OCI-LY3 (cell line): ENCODE measurements around the gene KRT73.

ENCODE experiments used
- H2AFZ ChIP-seq: fragments of 200-600, 300-600 bp; shearing (Covaris generic); 2 replicates; pipeline ENCODE4 v1.6.0; 2014; ENCODE audit warnings: antibody characterized with exemption, low read depth, low read length
- H3K27ac ChIP-seq: fragments of 200-600, 300-600 bp; sonication (generic); 2 replicates; pipeline ENCODE4 v1.5.1; 2014; ENCODE audit warnings: mild to moderate bottlenecking, low read length, moderate library complexity, mixed read lengths
- H3K27me3 ChIP-seq: fragments of 200-600, 300-600 bp; sonication (generic); 2 replicates; pipeline ENCODE4 v1.6.1; 2014; ENCODE audit warnings: low read depth, low read length, mixed read lengths
- H3K36me3 ChIP-seq: fragments of 200-600, 300-600 bp; sonication (generic); replicated peaks from 2 replicates; pipeline ENCODE3; 2014; ENCODE audit warnings: low read depth, low read length, mixed read lengths
- H3K4me1 ChIP-seq: fragments of 300-600, 200-600 bp; sonication (generic); 2 replicates; pipeline ENCODE4 v1.6.1; 2014; ENCODE audit warnings: low read length, mixed read lengths
- H3K4me2 ChIP-seq: fragments of 200-600, 300-600 bp; sonication (generic); 2 replicates; pipeline ENCODE4 v1.6.1; 2014; ENCODE audit warnings: low read length, mixed read lengths
- H3K4me3 ChIP-seq: fragments of 300-600, 200-600 bp; sonication (generic); 2 replicates; pipeline ENCODE4 v1.5.1; 2014; ENCODE audit warnings: antibody characterized with exemption, mild to moderate bottlenecking, low read length, moderate library complexity
- H3K79me2 ChIP-seq: fragments of 300-600, 200-600 bp; shearing (Covaris generic); 2 replicates; pipeline ENCODE4 v1.6.1; 2014; ENCODE audit warnings: mild to moderate bottlenecking, low read length, mixed read lengths
- H3K9ac ChIP-seq: fragments of 300-600, 200-600 bp; shearing (Covaris generic); 2 replicates; pipeline ENCODE4 v1.6.0; 2014; ENCODE audit warnings: mild to moderate bottlenecking, low read length, moderate library complexity
- H3K9me3 ChIP-seq: fragments of 200-600, 300-600 bp; shearing (Covaris generic); 2 replicates; pipeline ENCODE4 v1.6.1; 2014; ENCODE audit warnings: low read length, mixed read lengths; ENCODE audit not compliant: insufficient read depth
- H4K20me1 ChIP-seq: fragments of 200-600, 300-600 bp; sonication (generic); 2 replicates; pipeline ENCODE4 v1.6.1; 2016; ENCODE audit warnings: low read length, mixed read lengths; ENCODE audit not compliant: insufficient read depth
- CTCF ChIP-seq: fragments of 200-600, 300-600 bp; sonication (generic); IDR thresholded peaks from 2 replicates; pipeline ENCODE4 v1.5.1; 2014; ENCODE audit warnings: antibody characterized with exemption, low read length, low read depth
- EZH2phosphoT487 ChIP-seq: fragments of 200-600 bp; shearing (Covaris generic); IDR thresholded peaks from 2 replicates; pipeline ENCODE4 v1.6.1; 2018; ENCODE audit warnings: antibody characterized with exemption, mixed run types, low read depth

Gene KRT73

GRCh38 chr12:52651726-52652261 lies 33.4 kb upstream of the KRT73 start, which contains the start of gene KRT2:
Gene KRT2, minus strand, starts transcription at chr12:52652211. Its CDS starts 69 bp downstream, at chr12:52652142.
- H3K36me3 ChIP-seq = no peaks in the 10 kb centered on the region
- no peak within 1 kb of the TSS for H3K27ac ChIP-seq
- H3K79me2 ChIP-seq = no peaks in the 10 kb centered on the region
- H3K4me3 ChIP-seq = no peak within 1 kb of the TSS
- H3K4me1 ChIP-seq = peaks cover 6% of the 10 kb centered on the region
- H2AFZ ChIP-seq = no peak within 1 kb of the TSS
- H3K9ac ChIP-seq = no peak within 1 kb of the TSS
- TF ChIP-seq EZH2phosphoT487 (no peak), CTCF (no peak)
- peaks cover 34% of the 10 kb centered on the region for H3K27me3 ChIP-seq
- H3K4me2 ChIP-seq = no peak within 1 kb of the TSS
- no peaks in the 10 kb centered on the region for H3K9me3 ChIP-seq
- H4K20me1 ChIP-seq = peaks cover 5% of the 10 kb centered on the region; the same call in 1 of the 2 replicates

- Histone ChIP-seq H3K79me2 (no peaks in the 10 kb centered on the region), H2AFZ (no peak overlapping the region), H3K27me3 (peaks cover 26% of the 10 kb centered on the region), H4K20me1 (peaks cover 5% of the 10 kb centered on the region; the same call in 1 of the 2 replicates), H3K4me3 (no peak overlapping the region), H3K4me2 (no peak overlapping the region), H3K4me1 (peaks cover 6% of the 10 kb centered on the region), H3K9ac (no peak overlapping the region), H3K9me3 (no peaks in the 10 kb centered on the region), H3K27ac (no peak overlapping the region), H3K36me3 (no peaks in the 10 kb centered on the region)
- TF ChIP-seq EZH2phosphoT487 (no peak), CTCF (no peak)
These were observed 32.2 kb upstream of the KRT73 start for GRCh38 chr12:52650520-52651081.

GRCh38 chr12:52649066-52649465 lies 30.7 kb upstream of the KRT73 start:
- no peak for TF ChIP-seq EZH2phosphoT487
- no peak for TF ChIP-seq CTCF
- Histone ChIP-seq H3K4me3 (no peak overlapping the region), H3K9me3 (no peaks in the 10 kb centered on the region), H4K20me1 (peaks cover 5% of the 10 kb centered on the region; the same call in 1 of the 2 replicates), H3K36me3 (no peaks in the 10 kb centered on the region), H3K9ac (no peak overlapping the region), H3K27me3 (peaks cover 27% of the 10 kb centered on the region), H3K4me2 (no peak overlapping the region), H3K79me2 (no peaks in the 10 kb centered on the region), H2AFZ (no peak overlapping the region), H3K4me1 (peaks cover 6% of the 10 kb centered on the region), H3K27ac (no peak overlapping the region)

- H3K36me3 ChIP-seq = no peaks in the 10 kb centered on the region
- H3K4me1 ChIP-seq = peaks cover 6% of the 10 kb centered on the region
- no peak overlapping the region for H3K4me3 ChIP-seq
- no peak overlapping the region for H2AFZ ChIP-seq
- H3K79me2 ChIP-seq = no peaks in the 10 kb centered on the region
- H3K9me3 ChIP-seq = no peaks in the 10 kb centered on the region
- no peak overlapping the region for H3K9ac ChIP-seq
- H3K4me2 ChIP-seq = no peak overlapping the region
- H4K20me1 ChIP-seq = peaks cover 5% of the 10 kb centered on the region; the same call in 1 of the 2 replicates
- no peak overlapping the region for H3K27ac ChIP-seq
- H3K27me3 ChIP-seq = peaks cover 35% of the 10 kb centered on the region
- no peak for TF ChIP-seq EZH2phosphoT487
- TF ChIP-seq CTCF = no peak
These were observed 29.7 kb upstream of the KRT73 start for GRCh38 chr12:52648012-52648550.
